Measurements from ENCODE around the gene ADARB2.

DNA sequence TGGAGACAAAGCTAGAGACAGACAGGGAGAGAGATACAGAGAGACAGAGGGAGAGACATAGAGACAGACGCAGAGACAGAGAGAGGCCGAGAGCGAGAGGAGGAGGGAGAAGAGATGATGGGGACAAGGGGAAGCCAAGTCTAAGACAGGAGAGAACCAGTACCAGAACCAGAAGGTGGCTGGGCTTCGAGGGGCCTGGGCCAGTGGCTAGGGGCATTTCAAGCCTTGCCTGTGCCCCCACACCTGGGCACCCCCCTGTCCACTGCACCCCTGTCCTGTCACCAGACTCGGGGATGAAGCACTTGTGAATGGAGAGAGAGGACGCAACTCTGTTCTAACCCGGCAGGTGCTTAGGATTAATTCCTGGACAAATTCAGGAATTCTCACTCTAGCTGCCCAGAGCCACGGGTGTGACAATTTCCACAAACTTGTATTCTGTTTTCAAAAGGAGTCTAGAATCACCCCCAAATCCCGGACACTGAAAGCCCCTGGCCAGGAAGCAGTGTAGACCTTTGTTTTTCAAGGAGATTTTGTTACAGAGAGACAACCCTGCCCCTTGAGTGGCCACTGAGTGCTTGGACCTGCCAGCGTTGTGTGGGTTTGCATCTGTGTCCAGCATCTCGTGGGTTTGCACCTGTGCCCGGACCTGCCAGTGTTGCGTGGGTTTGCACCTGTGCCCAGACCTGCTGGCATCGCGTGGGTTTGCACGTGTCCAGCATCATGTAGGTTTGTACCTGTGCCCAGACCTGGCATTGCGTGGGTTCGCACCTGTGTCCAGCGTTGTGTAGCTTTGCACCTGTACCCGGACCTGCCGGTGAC, 523.9 kb downstream of the ADARB2 start:
- TF ChIP-seq, protein P1, sequence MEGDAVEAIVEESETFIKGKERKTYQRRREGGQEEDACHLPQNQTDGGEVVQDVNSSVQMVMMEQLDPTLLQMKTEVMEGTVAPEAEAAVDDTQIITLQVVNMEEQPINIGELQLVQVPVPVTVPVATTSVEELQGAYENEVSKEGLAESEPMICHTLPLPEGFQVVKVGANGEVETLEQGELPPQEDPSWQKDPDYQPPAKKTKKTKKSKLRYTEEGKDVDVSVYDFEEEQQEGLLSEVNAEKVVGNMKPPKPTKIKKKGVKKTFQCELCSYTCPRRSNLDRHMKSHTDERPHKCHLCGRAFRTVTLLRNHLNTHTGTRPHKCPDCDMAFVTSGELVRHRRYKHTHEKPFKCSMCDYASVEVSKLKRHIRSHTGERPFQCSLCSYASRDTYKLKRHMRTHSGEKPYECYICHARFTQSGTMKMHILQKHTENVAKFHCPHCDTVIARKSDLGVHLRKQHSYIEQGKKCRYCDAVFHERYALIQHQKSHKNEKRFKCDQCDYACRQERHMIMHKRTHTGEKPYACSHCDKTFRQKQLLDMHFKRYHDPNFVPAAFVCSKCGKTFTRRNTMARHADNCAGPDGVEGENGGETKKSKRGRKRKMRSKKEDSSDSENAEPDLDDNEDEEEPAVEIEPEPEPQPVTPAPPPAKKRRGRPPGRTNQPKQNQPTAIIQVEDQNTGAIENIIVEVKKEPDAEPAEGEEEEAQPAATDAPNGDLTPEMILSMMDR (IDR thresholded peaks at IDR 0.05): no peak
- TF ChIP-seq POLR2A (IDR thresholded peaks at IDR 0.05): no peak
